Activated T-helper 17 cell treated with anti-CD3 and anti-CD28 coated beads, Interleukin-2, amount 50 U/mL, for 72 hours (primary cell): ENCODE data around the gene UQCC2. TPM values are rescaled to one million over a fixed set of nuclear protein-coding genes. Genes with fewer than 3 reads are reported as not detected.

Source experiments
- ATAC-seq: fragments of 150-1000 bp; cut with Tn5 transposase; replicated peaks from 2 replicates; pipeline ENCODE4 v1.10.0; 2021; ENCODE audit warnings: mild to moderate bottlenecking, moderate library complexity
- H3K27ac Mint-ChIP-seq: one replicate; pipeline ENCODE4 v1.8.0; 2022; ENCODE audit warnings: mixed read lengths
- H3K27me3 Mint-ChIP-seq: one replicate; pipeline ENCODE4 v1.8.0; 2022; ENCODE audit warnings: mixed read lengths
- H3K36me3 Mint-ChIP-seq: one replicate; pipeline ENCODE4 v1.8.0; 2022; ENCODE audit warnings: low read depth, mild to moderate bottlenecking, mixed read lengths
- H3K4me1 Mint-ChIP-seq: one replicate; pipeline ENCODE4 v1.8.0; 2022; ENCODE audit warnings: mixed read lengths
- H3K4me3 Mint-ChIP-seq: one replicate; pipeline ENCODE4 v1.8.0; 2022; ENCODE audit warnings: mild to moderate bottlenecking, mixed read lengths
- H3K9me3 Mint-ChIP-seq: one replicate; pipeline ENCODE4 v1.8.0; 2022; ENCODE audit warnings: mixed read lengths
- total RNA-seq, 2 donors: library from RNA; stranded (reverse); gene quantifications; one replicate each; pipeline ENCODE4 v1.2.3, GENCODE V29; 2022

Gene UQCC2
- total RNA-seq, 2 donors from 2014 or later = 65.5 to 112 TPM

DNA sequence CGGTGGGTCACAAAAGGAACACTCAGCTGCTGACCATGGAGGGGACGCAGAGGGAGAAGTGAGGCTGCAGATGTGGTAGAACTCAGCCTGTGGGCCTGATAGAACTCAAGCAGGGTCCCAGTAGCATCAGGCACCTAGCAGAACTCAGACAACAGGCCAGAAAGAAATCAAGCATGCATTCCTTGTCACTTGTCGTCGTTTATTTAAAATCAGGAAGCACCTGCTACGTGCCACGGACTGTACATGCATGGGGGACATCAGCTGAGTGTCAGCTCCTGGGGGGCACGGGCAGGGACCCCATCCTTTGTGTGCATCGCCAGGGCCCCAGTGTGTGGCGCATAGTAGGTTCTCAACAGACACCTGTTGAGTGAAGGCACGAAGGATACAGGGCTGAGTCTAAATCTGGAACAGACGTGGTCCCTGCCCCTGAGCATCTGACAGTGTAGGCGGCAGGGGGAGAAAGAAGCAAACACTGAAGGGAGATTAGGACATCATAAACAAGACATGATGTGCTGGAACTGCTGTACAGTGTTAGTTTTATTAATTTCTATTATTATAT is 32.5 kb downstream of the UQCC2 start:
- Mint-ChIP-seq H3K27me3 (no peaks in the 10 kb centered on the region), H3K27ac (no peak overlapping the region), H3K4me1 (peaks cover 6% of the 10 kb centered on the region), H3K36me3 (peaks cover 93% of the 10 kb centered on the region), H3K9me3 (no peaks in the 10 kb centered on the region), H3K4me3 (no peak overlapping the region)
- no peak for ATAC-seq

- Mint-ChIP-seq H3K4me1 (peaks cover 6% of the 10 kb centered on the region), H3K36me3 (peaks cover 93% of the 10 kb centered on the region), H3K27me3 (no peaks in the 10 kb centered on the region), H3K27ac (no peak overlapping the region), H3K9me3 (no peaks in the 10 kb centered on the region), H3K4me3 (no peak overlapping the region)
- ATAC-seq = no peak
Observed at GRCh38 chr6:33678233-33678931, 33.1 kb downstream of the UQCC2 start.

DNA sequence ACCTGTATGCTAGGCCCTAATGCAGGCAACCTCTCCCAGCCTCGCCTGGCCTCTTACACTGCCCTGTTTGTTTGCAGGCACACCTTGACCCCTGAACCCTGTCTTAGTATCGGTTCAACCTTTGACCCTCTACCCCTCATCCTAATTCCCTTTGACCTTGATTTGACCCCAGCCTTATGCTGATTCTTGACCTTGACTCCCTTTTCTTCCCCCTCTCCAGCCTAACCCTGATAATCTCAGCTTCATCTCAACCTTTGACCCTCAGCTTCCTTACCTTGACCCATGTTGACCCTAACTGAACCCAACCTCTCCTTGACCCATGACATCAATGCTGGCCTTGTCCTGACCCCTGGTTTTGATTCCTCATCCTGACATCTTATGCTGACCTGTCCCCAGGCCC is 33.8 kb downstream of the UQCC2 start:
- no peak overlapping the region for H3K27ac Mint-ChIP-seq
- no peak for ATAC-seq
- H3K4me3 Mint-ChIP-seq = no peak overlapping the region
- no peaks in the 10 kb centered on the region for H3K9me3 Mint-ChIP-seq
- H3K4me1 Mint-ChIP-seq = peaks cover 3% of the 10 kb centered on the region
- peaks cover 94% of the 10 kb centered on the region for H3K36me3 Mint-ChIP-seq
- no peaks in the 10 kb centered on the region for H3K27me3 Mint-ChIP-seq

DNA sequence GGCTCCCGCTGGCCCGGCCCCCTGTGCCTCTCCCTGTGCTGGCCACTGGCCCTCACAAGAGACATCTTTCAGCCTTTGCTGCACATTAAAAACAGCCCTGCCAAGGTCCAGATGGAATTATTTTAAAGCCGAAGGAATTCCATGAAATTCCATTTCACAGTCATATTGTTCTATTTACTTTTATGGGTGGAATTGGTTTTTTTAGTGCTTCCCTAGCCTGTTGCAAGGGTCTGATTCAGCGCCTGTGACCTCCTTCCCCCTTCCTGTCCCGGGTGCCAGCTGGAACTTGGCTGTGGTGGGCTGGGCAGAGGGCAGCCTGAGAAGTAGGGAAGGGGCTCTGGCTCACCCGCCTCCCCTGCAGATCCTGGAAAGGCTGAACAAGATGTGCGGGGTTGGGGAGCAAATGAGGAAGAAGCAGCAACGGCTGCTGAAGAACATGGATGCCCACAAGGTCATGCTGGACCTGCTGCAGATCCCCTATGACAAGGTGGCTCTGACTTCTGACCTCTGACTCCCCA is 34.3 kb downstream of the UQCC2 start:
- no peak for ATAC-seq
- H3K36me3 Mint-ChIP-seq = peaks cover 91% of the 10 kb centered on the region
- no peak overlapping the region for H3K27ac Mint-ChIP-seq
- H3K4me1 Mint-ChIP-seq = no peaks in the 10 kb centered on the region
- no peak overlapping the region for H3K4me3 Mint-ChIP-seq
- no peaks in the 10 kb centered on the region for H3K27me3 Mint-ChIP-seq
- H3K9me3 Mint-ChIP-seq = no peaks in the 10 kb centered on the region

- no peak for ATAC-seq
- Mint-ChIP-seq H3K36me3 (peaks cover 92% of the 10 kb centered on the region), H3K4me1 (no peaks in the 10 kb centered on the region), H3K27me3 (no peaks in the 10 kb centered on the region), H3K4me3 (no peak overlapping the region), H3K9me3 (no peaks in the 10 kb centered on the region), H3K27ac (no peak overlapping the region)
Observed at GRCh38 chr6:33676416-33677142, 34.9 kb downstream of the UQCC2 start.

GRCh38 chr6:33675968-33676367 is 35.5 kb downstream of the UQCC2 start:
- Mint-ChIP-seq H3K4me1 (no peaks in the 10 kb centered on the region), H3K4me3 (no peak overlapping the region), H3K27ac (no peak overlapping the region), H3K9me3 (no peaks in the 10 kb centered on the region), H3K27me3 (no peaks in the 10 kb centered on the region), H3K36me3 (peaks cover 92% of the 10 kb centered on the region)
- ATAC-seq = no peak

DNA sequence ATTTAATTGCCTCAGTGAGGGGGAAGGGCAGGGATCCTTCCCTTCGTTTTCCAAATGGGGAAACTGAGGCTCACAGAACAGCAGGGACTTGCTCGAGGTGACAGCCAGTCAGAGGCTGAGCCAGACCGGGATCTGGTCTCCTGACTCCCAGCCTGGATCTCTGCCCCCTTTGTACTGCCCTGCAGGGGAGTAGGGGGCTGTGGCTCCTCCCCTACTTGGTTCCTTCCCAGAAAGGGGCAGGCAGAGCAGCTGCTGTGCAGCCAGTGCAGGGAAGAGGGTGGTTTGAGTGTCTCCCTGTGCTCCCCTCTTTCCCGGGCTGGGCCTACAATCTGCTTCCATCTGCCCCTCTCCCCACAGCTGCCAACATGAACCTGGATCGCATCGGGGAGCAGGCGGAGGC is 37.6 kb downstream of the UQCC2 start:
- peaks cover under 1% of the 10 kb centered on the region for H3K4me1 Mint-ChIP-seq
- H3K27me3 Mint-ChIP-seq = no peaks in the 10 kb centered on the region
- no peak overlapping the region for H3K4me3 Mint-ChIP-seq
- no peaks in the 10 kb centered on the region for H3K9me3 Mint-ChIP-seq
- ATAC-seq = no peak
- H3K36me3 Mint-ChIP-seq = peaks cover 94% of the 10 kb centered on the region
- H3K27ac Mint-ChIP-seq = no peak overlapping the region

DNA sequence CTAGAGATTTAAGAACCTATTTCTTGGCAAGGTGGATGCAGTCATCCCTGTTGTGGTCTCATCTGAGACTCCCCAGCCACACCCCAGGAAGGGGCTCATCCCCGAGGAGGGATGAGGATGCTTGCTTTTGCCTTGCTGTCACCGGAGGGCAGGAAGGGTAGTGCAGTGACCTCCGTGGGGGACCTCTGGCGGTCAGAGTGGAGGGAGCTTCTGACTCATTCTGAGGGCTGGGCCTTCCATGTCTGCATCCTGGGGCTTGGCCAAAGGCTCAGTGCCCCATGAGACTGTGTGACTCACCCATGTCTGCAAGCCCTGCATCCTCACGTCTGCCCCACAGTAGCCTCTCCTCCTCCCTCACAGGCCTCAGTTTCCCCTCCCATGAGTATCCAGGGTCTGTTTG is 38.7 kb downstream of the UQCC2 start:
- no peaks in the 10 kb centered on the region for H3K27me3 Mint-ChIP-seq
- peaks cover 10% of the 10 kb centered on the region for H3K4me1 Mint-ChIP-seq
- no peak overlapping the region for H3K27ac Mint-ChIP-seq
- H3K36me3 Mint-ChIP-seq = peaks cover 94% of the 10 kb centered on the region
- ATAC-seq = no peak
- no peak overlapping the region for H3K4me3 Mint-ChIP-seq
- no peaks in the 10 kb centered on the region for H3K9me3 Mint-ChIP-seq

GRCh38 chr6:33671744-33672072 is 39.8 kb downstream of the UQCC2 start:
- Mint-ChIP-seq H3K4me3 (no peak overlapping the region), H3K36me3 (peaks cover 92% of the 10 kb centered on the region), H3K27me3 (no peaks in the 10 kb centered on the region), H3K27ac (no peak overlapping the region), H3K4me1 (peaks cover 10% of the 10 kb centered on the region), H3K9me3 (no peaks in the 10 kb centered on the region)
- no peak for ATAC-seq

- peaks cover 92% of the 10 kb centered on the region for H3K36me3 Mint-ChIP-seq
- no peak for ATAC-seq
- no peak overlapping the region for H3K27ac Mint-ChIP-seq
- H3K4me3 Mint-ChIP-seq = no peak overlapping the region
- no peaks in the 10 kb centered on the region for H3K27me3 Mint-ChIP-seq
- peaks cover 10% of the 10 kb centered on the region for H3K4me1 Mint-ChIP-seq
- no peaks in the 10 kb centered on the region for H3K9me3 Mint-ChIP-seq
Observed at GRCh38 chr6:33670971-33671743, 40.3 kb downstream of the UQCC2 start.

DNA sequence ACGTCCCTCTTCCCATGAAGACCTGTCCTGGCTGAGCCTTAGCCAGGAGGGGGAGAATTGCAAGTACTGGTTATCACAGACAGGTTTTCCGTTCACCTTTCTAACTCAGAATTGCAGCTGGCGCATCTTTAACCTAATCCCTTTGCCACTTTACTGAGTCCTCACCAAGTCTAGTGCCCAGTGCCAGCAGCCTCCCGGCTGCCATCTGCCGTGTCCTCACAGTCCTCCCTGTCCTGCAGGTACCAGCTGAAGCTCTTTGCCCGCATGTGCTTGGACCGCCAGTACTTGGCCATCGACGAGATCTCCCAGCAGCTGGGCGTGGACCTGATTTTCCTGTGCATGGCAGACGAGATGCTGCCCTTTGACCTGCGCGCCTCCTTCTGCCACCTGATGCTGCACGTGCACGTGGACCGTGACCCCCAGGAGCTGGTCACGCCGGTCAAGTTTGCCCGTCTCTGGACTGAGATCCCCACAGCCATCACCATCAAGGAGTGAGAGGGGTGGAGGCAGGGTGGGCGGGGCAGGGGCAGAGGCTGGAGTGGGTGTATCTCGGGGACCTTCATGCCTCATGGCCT is 41.3 kb downstream of the UQCC2 start:
- no peak overlapping the region for H3K27ac Mint-ChIP-seq

GRCh38 chr6:33668914-33669313 is 42.6 kb downstream of the UQCC2 start:
- H3K9me3 Mint-ChIP-seq = no peaks in the 10 kb centered on the region
- peak overlapping the region; percentile 21 for H3K4me3 Mint-ChIP-seq
- peak; percentile 87 for ATAC-seq
- peaks cover 10% of the 10 kb centered on the region for H3K4me1 Mint-ChIP-seq
- no peaks in the 10 kb centered on the region for H3K27me3 Mint-ChIP-seq
- H3K36me3 Mint-ChIP-seq = peaks cover 91% of the 10 kb centered on the region
- H3K27ac Mint-ChIP-seq = peak overlapping the region; percentile 66

More for the DNA sequence above, 41.3 kb downstream of the UQCC2 start:
- Mint-ChIP-seq H3K27me3 (no peaks in the 10 kb centered on the region), H3K9me3 (no peaks in the 10 kb centered on the region), H3K4me1 (peaks cover 10% of the 10 kb centered on the region), H3K36me3 (peaks cover 94% of the 10 kb centered on the region), H3K4me3 (no peak overlapping the region)
- no peak for ATAC-seq

DNA sequence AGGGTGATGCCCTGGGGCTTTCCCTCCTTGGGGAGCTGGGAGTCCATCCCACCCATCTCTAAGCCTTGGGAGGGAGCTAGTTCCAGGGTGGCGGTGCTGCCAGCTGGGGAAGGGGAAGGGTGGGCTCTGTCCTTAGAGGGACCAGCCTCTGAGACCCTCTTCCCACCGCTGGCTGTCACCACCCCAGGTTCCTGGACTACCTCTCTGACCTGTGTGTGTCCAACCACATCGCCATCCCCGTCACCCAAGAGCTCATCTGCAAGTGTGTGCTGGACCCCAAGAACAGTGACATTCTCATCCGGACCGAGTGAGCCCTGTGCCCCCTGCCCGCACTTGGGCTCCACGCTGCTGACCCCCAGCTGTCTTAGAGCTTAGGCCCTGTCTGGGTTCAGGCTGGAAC is 43.2 kb downstream of the UQCC2 start:
- H3K4me1 Mint-ChIP-seq = peaks cover 10% of the 10 kb centered on the region
- no peak for ATAC-seq
- H3K36me3 Mint-ChIP-seq = peaks cover 91% of the 10 kb centered on the region
- peak overlapping the region; percentile 21 for H3K4me3 Mint-ChIP-seq
- H3K27me3 Mint-ChIP-seq = no peaks in the 10 kb centered on the region
- no peaks in the 10 kb centered on the region for H3K9me3 Mint-ChIP-seq
- H3K27ac Mint-ChIP-seq = peak overlapping the region; percentile 66

DNA sequence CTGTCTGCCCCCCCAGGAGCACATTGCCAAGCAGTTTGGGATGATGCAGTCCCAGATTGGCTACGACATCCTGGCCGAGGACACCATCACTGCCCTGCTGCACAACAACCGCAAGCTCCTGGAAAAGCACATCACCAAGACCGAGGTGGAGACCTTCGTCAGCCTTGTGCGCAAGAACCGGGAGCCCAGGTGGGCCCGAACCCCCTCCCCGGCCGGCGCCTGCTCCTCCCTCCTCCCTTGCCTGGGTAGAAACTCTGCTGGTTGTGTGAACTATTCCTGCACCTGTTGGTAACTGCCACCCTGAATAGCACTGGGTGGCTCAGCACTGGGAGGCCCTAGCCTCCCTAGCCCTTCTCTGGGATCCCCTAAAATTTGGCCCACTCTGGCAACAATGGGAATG is 43.7 kb downstream of the UQCC2 start:
- Mint-ChIP-seq H3K9me3 (no peaks in the 10 kb centered on the region), H3K27ac (peak overlapping the region; percentile 66)
- ATAC-seq = no peak

More for the DNA sequence above, 43.7 kb downstream of the UQCC2 start:
- no peaks in the 10 kb centered on the region for H3K27me3 Mint-ChIP-seq
- H3K4me3 Mint-ChIP-seq = no peak overlapping the region
- H3K36me3 Mint-ChIP-seq = peaks cover 88% of the 10 kb centered on the region
- peaks cover 10% of the 10 kb centered on the region for H3K4me1 Mint-ChIP-seq
